ENCODE results near the gene TMEM220.

Gene TMEM220

GRCh38 chr17:10687499-10687898 is 42.3 kb downstream of the TMEM220 start:
- no peak for DNase-seq (ENCODE audit: low spot score)
- no peak for TF ChIP-seq CTCF (IDR thresholded peaks at IDR 0.05; ENCODE audit: borderline replicate concordance, control extremely low read depth, extremely low read depth, insufficient read depth, missing control alignments)
- in situ Hi-C loops (cut with MboI; ENCODE audit: low sequenced_read_pairs, unreplicated experiment) = no loop called here

- in situ Hi-C loops (cut with MboI; ENCODE audit: low sequenced_read_pairs, unreplicated experiment) = no loop called here
- peak; percentile 18 for TF ChIP-seq CTCF (IDR thresholded peaks at IDR 0.05; ENCODE audit: borderline replicate concordance, control extremely low read depth, extremely low read depth, insufficient read depth, missing control alignments)
- DNase-seq (ENCODE audit: low spot score) = peak; percentile 42
These were observed 46.0 kb downstream of the TMEM220 start for GRCh38 chr17:10683853-10684252.

- no peak for DNase-seq (ENCODE audit: low spot score)
- in situ Hi-C loops (cut with MboI; ENCODE audit: low sequenced_read_pairs, unreplicated experiment) = no loop called here
- no peak for TF ChIP-seq CTCF (IDR thresholded peaks at IDR 0.05; ENCODE audit: borderline replicate concordance, control extremely low read depth, extremely low read depth, insufficient read depth, missing control alignments)
These were observed 47.9 kb downstream of the TMEM220 start for GRCh38 chr17:10681866-10682446.

- in situ Hi-C loops (cut with MboI; ENCODE audit: low sequenced_read_pairs, unreplicated experiment) = no loop called here
These were observed 55.1 kb downstream of the TMEM220 start for GRCh38 chr17:10674704-10675103.

GRCh38 chr17:10673312-10673711 is 56.5 kb downstream of the TMEM220 start:
- no peak for DNase-seq (ENCODE audit: low spot score)
- in situ Hi-C loops (cut with MboI; ENCODE audit: low sequenced_read_pairs, unreplicated experiment) = no loop called here

More at GRCh38 chr17:10674704-10675103, 55.1 kb downstream of the TMEM220 start:
- no peak for DNase-seq (ENCODE audit: low spot score)
- no peak for TF ChIP-seq CTCF (IDR thresholded peaks at IDR 0.05; ENCODE audit: borderline replicate concordance, control extremely low read depth, extremely low read depth, insufficient read depth, missing control alignments)

GRCh38 chr17:10668775-10669174 is 61.0 kb downstream of the TMEM220 start:
- no peak for DNase-seq (ENCODE audit: low spot score)
- TF ChIP-seq CTCF (IDR thresholded peaks at IDR 0.05; ENCODE audit: borderline replicate concordance, control extremely low read depth, extremely low read depth, insufficient read depth, missing control alignments) = no peak
- in situ Hi-C loops (cut with MboI; ENCODE audit: low sequenced_read_pairs, unreplicated experiment) = no loop called here

More at GRCh38 chr17:10673312-10673711, 56.5 kb downstream of the TMEM220 start:
- no peak for TF ChIP-seq CTCF (IDR thresholded peaks at IDR 0.05; ENCODE audit: borderline replicate concordance, control extremely low read depth, extremely low read depth, insufficient read depth, missing control alignments)
